CD4-positive, alpha-beta T cell treated with Interleukin-12 subunit alpha and Interleukin-12 subunit beta, for 1 hour (primary cell): Measurements from ENCODE around the gene NRXN3.

Experiments
- DNase-seq: peaks from one replicate; pipeline ENCODE4 v3.0.0-alpha.2; 2020

Gene NRXN3

DNA sequence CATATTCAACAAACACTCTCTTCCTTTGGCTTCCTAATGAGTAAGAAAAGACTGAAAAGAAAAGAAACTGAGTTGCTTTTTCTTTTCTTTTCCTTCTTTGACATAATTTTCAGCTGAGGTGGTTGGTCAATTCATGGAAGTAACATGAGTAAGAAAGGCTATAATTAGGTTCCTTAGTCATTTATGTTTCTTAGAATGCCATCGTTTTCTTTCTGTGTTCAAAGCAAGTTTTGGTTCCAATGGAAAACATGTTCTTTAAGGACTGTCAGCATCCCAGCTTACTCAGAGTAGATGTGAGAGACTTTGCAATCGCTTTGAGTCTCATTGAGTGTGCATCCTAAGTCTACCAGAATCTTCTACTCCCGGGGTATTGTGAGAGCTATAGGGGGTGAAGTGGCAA is 1158.7 kb downstream of the NRXN3 start:
- no peak for DNase-seq

DNA sequence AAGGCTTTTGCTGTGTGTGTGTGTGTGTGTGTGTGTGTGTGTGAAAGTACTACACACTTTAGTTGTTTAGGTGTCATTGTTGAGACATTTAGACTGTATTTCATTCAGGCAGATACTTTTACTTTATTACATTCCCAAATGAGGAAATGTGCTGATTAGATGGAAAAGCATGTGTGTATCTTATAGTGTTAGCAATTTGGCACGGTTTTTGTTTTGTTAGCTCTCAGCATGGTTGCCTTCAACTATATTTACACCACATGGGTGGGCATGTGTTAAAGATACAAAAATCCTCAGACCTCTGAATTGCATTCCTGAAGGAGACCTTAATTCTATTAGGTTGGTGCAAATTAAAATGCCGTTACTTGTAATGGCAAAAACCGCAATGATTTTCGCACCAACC is 1161.7 kb downstream of the NRXN3 start:
- DNase-seq, result no peak

GRCh38 chr14:79332504-79333197 is 1162.5 kb downstream of the NRXN3 start:
- DNase-seq, result no peak

- DNase-seq, result no peak
These were observed 1163.0 kb downstream of the NRXN3 start for GRCh38 chr14:79333198-79333546.

- DNase-seq, result no peak
These were observed 1164.1 kb downstream of the NRXN3 start for GRCh38 chr14:79334272-79334671.

GRCh38 chr14:79337761-79338160 is 1167.6 kb downstream of the NRXN3 start:
- no peak for DNase-seq

- DNase-seq, result no peak
These were observed 1172.8 kb downstream of the NRXN3 start for GRCh38 chr14:79342942-79343341.

GRCh38 chr14:79351011-79351410 is 1180.8 kb downstream of the NRXN3 start:
- no peak for DNase-seq

DNA sequence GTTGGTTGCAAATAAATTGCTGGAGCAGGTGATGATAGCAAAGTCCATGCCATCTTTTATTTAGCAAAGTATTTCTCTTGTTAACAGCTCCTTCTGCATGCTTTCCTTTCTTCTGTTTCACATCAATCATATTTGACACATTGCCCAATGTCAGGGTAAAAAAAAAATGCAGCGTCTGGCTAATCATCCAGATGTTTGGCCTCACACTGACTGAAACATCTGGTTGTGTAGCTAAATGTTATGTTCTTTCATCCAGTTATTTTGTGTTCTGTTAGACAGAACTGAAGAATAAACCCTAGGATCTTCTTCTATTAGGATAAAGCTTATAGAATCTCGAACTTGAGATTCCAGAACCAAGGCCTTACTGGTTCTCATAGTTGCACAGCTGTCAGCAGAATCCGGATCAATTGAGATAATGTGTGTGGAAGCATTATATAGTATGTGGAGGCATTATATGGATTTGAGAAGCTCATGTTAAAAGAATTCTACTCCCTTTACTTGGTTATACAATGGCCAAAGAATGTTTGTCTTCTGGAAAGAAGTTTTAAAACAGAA is 1182.0 kb downstream of the NRXN3 start:
- DNase-seq, result no peak

DNA sequence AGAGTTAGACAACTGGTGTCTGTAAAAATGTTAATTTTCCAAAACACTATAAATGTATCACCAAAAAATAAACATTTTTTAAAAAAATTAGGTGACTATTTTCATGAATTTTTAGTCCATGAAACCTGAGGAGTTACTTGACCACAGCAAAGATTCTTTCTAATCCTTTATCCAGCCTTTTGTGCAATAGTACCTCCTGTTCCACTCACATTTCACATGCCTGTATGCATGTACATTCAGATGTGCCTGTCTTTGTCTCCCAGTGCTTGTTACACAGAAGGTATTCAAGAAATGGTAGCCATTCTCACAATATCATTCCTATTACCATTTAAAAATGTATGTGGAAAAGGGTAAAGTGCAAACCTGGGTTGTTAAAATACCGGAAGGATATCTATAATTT is 1184.2 kb downstream of the NRXN3 start:
- DNase-seq, result no peak

- no peak for DNase-seq
These were observed 1185.9 kb downstream of the NRXN3 start for GRCh38 chr14:79356040-79356439.

DNA sequence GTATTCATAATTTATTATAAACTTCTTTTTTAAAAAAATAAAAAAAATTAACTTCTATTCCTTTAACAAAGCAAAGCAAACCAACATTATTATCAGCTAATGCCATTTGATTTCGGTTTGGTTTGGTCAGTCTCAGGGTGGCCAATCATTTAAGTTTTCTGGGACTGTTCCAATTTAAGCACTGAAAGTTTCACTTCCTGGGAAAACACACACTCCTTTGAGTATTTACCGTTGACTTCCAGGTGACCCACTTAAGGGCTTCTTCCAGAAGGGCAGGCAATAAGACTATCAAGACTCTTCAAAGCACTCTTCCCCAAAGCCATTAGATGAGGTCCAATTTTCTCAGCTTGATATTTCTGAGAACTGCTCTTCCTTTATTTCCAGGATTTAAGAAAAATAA is 1187.1 kb downstream of the NRXN3 start:
- no peak for DNase-seq

DNA sequence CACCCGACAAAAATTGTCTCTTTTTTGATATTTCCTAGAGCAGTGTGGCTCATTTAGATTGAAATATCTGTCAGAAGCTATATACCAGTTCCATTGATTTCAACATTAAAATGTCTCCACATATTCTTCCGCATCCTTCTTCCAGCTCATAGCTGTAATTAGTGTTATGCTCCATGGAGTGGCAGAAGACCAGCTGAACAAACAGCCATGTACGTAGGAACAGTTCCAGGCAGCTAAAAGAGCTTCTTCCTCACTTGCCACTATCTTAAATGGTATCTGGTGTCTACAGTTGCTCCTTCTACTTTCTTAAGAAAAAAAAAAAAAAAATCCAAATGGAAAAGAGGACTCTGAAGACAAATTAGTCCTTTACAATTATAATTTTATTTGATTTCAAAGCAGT is 1193.1 kb downstream of the NRXN3 start:
- no peak for DNase-seq

DNA sequence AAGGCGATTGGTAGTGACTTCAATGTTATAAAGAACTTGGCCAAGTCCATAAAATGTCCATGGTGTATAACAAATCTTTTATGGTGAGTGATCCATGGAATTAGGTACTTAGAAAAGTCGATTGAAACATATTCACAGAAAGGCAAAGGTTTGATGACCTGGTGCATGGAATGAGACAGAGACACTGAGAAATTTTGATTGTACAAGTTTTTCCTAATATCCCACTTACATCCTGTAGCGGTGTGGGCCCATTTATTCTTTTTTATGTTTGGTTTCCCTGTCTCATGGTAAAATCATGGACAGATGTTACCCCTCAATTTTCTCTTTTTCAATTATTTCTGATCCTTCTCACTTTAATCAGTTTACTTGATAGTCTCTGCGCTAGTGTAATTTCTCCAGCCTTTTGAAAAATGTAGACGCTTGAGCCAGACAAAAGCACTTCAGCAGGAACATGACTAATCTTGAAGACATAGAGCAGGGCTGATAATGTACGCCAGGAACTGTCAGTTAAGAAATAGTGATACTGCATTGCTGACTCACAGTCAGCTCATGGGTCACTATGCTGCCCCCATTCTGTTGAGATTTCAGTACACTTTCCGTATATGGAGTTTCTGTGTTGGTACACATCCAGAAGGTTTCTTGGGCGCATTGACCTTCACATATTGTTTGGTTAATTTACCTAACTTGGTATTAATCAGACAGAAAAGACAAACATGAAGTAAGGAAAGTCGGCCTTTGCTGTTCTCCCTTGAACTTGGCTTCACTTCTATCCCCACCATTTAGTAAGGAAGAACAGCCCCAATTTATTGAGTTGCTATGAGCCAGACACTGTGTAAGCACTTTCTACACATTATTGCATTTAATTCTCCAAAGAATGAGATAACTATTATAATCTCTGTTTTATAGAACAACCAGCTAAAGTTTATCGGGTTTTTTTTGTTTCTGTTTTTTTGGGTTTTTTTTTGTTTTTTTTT is 1199.5 kb downstream of the NRXN3 start:
- no peak for DNase-seq

DNA sequence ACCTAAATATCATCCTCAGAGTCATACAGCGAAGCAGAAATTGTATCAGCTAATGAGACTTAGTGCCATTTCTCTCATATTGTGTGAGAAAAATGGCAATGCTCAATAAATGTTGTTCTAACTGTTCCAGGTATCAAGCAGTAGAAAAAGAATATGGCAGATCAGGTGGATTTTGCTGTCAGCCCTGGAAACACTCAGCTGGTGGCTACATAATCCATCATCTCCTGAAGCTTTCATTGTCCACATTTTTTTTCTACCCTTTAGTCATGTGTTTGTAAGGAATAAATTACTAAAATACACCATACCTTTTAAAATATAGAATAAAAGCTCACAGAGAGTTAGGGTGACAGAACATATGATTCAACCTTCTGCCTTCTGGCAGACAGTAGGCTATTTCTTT is 1200.8 kb downstream of the NRXN3 start:
- DNase-seq, result no peak

- no peak for DNase-seq
These were observed 1203.3 kb downstream of the NRXN3 start for GRCh38 chr14:79373451-79373850.

DNA sequence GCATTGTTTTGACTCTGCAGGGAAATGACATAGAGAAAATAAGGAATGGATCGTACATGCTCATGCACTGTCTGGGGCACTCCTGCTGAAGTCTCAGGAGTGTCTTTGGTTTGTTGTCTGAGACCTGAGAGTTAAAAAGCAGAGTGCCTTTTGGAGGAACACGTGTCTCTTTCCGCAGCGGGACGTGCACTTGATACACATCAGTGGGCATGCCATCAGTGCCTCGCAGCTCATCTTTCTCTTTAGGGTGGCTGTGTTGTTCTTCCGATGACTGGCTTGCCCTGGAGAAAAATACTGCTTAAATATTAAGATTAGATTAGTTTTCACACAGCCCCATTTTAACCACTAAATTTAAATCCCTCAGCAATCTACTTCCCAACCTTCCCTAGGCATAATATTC is 1205.2 kb downstream of the NRXN3 start:
- no peak for DNase-seq

DNA sequence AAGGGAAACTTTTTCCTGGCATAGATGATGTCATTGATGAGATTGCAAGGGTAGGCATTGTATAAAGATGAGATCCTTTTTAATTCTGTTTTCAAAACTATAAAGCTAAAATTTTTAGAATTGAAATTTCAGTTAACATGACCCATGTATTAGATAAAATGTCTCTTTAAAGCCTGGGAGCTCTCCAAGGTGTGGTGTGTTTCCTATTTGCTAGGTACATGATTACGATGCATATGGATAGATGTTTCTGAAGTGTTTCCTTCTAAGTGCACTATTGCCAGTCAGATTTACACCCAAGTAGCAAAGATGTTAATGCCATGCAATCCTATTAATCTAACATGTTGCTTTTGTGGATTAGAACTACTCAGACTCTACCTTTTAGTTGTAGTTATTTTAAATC is 1206.4 kb downstream of the NRXN3 start:
- no peak for DNase-seq

GRCh38 chr14:79378020-79378419 is 1207.8 kb downstream of the NRXN3 start:
- DNase-seq, result no peak

- DNase-seq, result no peak
These were observed 1209.1 kb downstream of the NRXN3 start for GRCh38 chr14:79379266-79379665.

GRCh38 chr14:79383031-79383430 is 1212.9 kb downstream of the NRXN3 start:
- DNase-seq, result no peak

DNA sequence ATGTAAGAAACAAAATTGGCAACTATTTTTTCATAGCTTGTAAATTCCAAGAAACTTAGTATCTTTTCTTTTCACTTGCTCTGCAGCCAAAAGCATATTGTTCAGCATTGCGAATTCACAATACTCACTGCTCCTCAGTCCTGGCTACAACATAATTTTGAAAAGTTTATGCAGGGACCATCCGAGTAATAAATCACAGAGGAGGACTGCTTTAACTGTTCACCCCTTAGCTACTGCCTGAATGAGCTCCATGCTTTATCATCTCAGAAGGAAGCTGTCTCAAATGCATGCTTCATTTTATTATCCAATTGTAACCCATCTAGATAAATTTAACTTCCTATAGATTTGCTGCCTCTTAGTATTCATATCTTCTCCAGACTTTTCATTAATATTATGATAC is 1213.3 kb downstream of the NRXN3 start:
- no peak for DNase-seq

GRCh38 chr14:79395061-79395460 is 1224.9 kb downstream of the NRXN3 start:
- DNase-seq, result no peak

DNA sequence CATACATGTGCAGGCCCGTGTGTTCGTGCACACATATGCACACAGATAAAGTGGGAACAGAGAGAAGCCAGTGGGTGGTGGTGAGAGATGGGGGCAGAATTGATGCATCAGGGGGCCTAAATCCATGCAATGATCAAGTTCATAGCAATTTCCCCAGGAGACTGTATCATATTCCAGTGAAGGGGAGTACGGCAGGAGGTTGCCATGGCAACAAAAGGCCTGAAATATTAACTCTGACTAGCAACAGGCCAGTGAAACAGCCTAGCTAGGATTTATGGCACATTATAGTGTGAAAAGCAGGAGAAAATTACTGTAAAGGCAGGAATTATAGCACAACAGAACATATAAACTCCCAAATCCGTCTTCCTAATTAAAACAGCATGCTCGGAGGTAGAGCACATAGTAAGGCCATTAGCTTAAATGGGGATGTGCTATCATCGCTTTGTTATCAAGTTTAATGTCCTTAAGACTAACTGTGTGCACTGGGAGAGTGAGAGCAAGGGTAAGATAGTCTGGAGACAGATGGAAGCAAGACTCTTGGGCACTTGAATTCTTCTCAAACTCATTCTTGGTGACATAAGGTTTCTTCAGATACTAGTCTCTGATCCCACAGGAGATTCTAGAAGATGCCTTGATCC is 1234.8 kb downstream of the NRXN3 start:
- no peak for DNase-seq
